IMR-90 (cell line): Measurements from ENCODE around the gene UCHL5.

Experiments used
- BHLHE40 ChIP-seq: fragments of 150-350 bp; IDR thresholded peaks from 2 replicates; pipeline ENCODE4 v1.6.1; 2016; ENCODE audit warnings: mild to moderate bottlenecking, low read depth, low read length
- CEBPB ChIP-seq: IDR thresholded peaks from 2 replicates; pipeline ENCODE4 v1.6.1; 2012; ENCODE audit warnings: low read depth, low read length, improper control_type of control experiment
- CHD1 ChIP-seq: IDR thresholded peaks from 2 replicates; pipeline ENCODE4 v1.6.1; 2012; ENCODE audit warnings: low read depth, low read length, improper control_type of control experiment
- CTCF ChIP-seq: conservative IDR thresholded peaks from 2 replicates; pipeline ENCODE4 v1.5.1; 2012; ENCODE audit warnings: mild to moderate bottlenecking, low read depth, low read length, improper control_type of control experiment
- ELK1 ChIP-seq: fragments of 150-350 bp; IDR thresholded peaks from 2 replicates; pipeline ENCODE4 v1.6.1; 2016; ENCODE audit warnings: low read depth, mild to moderate bottlenecking, low read length, moderate library complexity, borderline replicate concordance
- FOS ChIP-seq: fragments of 150-350 bp; IDR thresholded peaks from 2 replicates; pipeline ENCODE4 v1.6.1; 2016; ENCODE audit warnings: low read depth, low read length
- MAFK ChIP-seq: IDR thresholded peaks from 2 replicates; pipeline ENCODE4 v1.6.1; 2012; ENCODE audit warnings: low read depth, low read length, improper control_type of control experiment
- MXI1 ChIP-seq: IDR thresholded peaks from 2 replicates; pipeline ENCODE4 v1.6.1; 2012; ENCODE audit warnings: low read depth, mild to moderate bottlenecking, low read length, moderate library complexity, borderline replicate concordance
- POLR2A ChIP-seq: IDR thresholded peaks from 2 replicates; pipeline ENCODE4 v1.6.1; 2012; ENCODE audit warnings: mild to moderate bottlenecking, low read depth, low read length
- RCOR1 ChIP-seq: IDR thresholded peaks from 2 replicates; pipeline ENCODE4 v1.6.1; 2012; ENCODE audit warnings: mild to moderate bottlenecking, low read length, improper control_type of control experiment; ENCODE audit not compliant: insufficient replicate concordance
- RFX5 ChIP-seq: IDR thresholded peaks from 2 replicates; pipeline ENCODE4 v1.8.0; 2012; ENCODE audit warnings: low read depth, mild to moderate bottlenecking, low read length, moderate library complexity
- SMC3 ChIP-seq: fragments of 150-350 bp; IDR thresholded peaks from 2 replicates; pipeline ENCODE4 v1.6.1; 2016; ENCODE audit warnings: low read depth, mild to moderate bottlenecking, antibody characterized with exemption, low read length, moderate library complexity

- TF ChIP-seq RFX5 (no peak), CTCF (no peak), RCOR1 (no peak), POLR2A (no peak), MXI1 (no peak), CEBPB (no peak), FOS (no peak), MAFK (no peak), BHLHE40 (no peak), SMC3 (no peak), CHD1 (no peak), ELK1 (no peak)
Observed at GRCh38 chr1:193036337-193037047, 22.7 kb downstream of the UCHL5 start.
